ENCODE results near the gene NDUFS6.
A peak's percentile ranks its signal among the peaks of the same experiment; 100 is the strongest.

Gene NDUFS6

DNA sequence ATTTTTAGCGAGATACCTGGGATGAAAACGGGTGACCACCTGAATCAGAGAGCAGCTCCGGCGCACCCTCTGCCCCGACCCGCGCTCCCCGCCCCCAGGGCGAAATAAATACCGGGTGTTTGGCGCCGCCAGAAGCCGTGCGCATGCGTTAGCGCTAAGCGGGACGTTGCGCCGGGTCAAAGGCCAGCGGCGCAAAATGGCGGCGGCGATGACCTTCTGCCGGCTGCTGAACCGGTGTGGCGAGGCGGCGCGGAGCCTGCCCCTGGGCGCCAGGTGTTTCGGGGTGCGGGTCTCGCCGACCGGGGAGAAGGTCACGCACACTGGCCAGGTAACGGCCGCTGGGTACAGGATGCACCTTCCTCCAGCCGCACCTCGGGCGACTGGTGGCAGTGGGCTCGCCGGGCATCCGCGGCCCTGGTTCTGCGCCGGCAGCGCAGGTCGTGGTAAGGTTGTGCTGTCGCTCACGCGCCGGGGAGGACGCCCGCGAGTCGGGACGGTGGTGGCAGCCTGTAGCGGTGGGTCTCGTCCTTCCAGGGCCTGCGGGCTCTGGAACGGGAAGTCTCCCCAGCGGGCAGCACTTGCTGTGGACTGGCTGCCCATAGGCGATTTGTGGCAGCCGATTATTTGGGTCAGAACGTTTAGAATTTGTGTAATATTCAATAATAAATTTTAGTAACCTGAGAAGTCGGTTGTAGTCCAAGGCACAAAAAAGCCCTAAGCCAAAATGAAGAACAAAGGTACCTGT lies at the start of gene NDUFS6:
NDUFS6 (plus strand) TSS at position 186 of the 745 bp plus-strand sequence; CDS start at position 197, 11 bp downstream.
- peak; percentile 78 for DNase-seq (ENCODE audit: low spot score)

DNA sequence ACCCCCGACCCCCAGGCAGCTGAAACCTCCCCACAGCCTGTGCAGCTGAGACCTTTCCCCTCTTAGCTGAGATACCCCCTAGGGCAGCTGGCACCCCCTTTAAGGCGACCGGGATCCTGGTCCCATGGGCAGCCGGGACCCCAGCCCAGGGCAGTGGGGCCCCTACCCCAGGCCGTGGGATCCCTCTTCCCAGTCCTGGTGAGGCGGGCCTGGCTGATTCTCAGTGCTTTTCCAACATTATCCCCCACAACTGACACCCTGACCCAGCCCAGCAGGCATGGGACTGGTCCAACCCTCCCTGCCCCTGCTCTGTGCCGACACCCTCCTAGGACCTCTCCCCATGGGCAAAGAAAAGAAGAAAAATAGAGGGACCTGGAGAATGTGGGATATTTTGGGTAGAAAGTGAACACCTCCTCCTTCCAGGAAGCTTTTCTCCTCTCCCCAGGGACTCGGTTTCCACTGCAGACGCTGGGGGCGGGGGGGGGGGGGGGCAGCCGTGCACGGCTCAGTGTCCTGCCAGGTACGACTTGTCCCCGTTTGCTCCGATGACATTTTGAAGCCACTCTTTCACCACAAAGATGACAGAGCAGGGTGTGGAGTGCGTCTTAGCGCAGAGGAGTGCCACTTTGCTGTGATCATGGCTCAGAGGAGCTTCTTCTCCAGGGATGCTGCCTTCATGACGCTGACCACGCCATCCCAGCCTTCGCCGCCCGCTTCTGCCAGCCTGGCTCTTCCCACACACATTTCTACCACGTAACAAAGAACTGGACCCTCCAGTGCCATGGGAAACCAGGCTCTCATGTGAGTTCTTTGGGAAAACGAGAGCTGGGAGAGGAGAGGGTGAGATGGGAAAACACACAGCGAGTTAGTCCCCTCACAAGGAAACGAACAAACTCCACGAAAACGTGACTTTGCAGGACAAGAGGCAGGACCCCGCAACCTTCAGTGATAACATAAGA lies 49.1 kb upstream of the NDUFS6 start:
- DNase-seq (ENCODE audit: low spot score) = no peak

DNA sequence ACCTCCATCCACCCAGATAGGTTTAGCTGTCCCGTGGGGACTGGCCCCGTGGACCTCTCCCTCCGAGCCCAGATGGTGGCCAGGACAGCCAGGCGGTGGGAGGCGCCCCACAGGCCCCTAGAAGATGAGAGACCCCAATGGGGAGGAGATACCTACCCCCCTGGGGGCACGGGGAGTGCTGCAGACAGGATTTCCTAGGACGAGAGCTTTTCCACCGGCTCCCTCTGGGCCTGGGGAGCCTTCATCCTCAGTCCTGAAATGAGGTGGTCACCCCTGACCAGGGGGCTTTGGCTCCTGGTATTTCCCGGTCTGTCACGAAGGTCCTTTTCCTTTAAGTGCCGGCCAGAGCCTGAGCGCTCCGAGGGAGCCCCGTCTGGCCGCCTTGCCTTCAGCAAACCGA lies 48.3 kb upstream of the NDUFS6 start:
- DNase-seq (ENCODE audit: low spot score) = no peak

DNA sequence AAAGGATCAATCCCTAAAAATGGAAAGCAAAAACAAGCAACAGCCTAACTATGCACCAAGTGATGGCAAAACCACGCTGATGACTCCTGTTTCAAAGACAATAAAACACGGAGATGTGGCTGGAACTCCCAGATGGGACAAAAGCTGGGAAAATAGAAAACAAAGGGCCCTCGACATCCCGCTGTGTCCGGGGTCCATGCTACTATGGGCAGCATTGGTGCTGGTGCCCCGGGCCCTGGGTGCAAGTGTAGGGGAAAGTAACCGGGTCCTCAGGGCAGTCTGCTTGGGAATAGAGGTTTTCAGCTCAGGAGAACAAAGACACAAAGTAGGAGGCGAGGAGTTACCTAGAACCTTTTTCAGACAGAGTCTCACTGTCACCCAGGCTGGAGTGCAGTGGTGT lies 47.7 kb upstream of the NDUFS6 start:
- DNase-seq (ENCODE audit: low spot score) = no peak

DNA sequence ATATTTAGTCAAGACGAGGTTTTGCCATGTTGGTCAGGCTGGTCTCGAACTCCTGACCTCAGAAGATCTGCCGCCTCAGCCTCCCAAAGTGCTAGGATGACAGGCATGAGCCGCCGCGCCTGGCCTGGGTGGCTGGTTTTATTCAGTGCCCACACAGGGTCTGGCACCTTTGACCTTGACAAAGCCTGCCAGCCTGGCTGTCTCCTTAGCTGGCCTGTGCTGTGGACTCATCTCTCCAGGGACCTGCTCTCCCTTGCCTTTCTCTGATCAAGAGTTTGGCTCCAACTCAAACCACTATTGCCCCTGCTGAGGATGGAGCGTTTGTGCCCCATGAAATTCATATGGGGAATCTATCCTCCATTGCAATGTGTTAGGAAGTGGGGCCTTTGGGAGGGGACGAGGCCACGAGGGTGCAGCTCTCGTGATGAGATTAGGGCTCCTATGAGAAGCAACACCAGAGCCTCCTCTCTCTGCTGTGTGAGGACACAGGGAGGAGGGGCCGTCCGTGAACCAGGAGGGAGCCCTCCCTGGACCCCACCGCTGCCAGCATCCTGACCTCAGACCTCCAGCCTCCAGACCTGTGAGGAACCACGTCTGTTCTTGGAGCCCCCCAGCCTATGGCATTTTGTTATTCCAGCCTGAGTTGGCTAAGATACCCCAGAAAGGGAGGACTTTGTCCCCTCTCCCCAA lies 46.5 kb upstream of the NDUFS6 start:
- no peak for DNase-seq (ENCODE audit: low spot score)

DNA sequence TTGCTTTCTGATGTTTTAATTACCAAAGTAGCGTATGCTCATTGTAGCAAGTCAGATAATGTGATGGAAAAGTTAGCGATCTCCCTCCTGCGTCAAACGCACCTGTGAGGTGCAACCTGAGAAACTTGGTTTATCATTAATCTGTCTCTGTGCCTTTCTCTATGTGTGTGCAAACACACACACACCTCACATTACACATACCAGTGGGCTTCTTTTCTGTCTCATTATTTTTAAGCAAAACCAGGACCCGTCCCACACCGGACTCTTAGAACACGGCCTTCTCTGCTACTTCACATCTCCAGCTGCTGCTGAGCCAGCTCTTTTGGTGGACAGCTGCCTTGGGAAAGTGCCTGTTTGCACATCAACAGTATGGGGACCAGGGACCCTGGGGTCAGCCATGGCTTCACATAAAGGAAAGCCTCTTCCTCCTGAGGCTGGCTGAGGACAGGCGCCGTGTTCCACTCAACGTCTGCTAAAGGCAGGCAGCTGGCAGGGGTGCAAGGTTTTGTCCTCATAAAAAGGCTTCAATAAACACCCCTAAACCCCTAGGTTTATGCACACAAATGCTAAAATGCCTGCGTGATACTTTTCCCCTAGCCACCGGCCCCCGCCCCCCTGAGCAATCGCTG lies 45.8 kb upstream of the NDUFS6 start:
- DNase-seq (ENCODE audit: low spot score) = no peak

DNA sequence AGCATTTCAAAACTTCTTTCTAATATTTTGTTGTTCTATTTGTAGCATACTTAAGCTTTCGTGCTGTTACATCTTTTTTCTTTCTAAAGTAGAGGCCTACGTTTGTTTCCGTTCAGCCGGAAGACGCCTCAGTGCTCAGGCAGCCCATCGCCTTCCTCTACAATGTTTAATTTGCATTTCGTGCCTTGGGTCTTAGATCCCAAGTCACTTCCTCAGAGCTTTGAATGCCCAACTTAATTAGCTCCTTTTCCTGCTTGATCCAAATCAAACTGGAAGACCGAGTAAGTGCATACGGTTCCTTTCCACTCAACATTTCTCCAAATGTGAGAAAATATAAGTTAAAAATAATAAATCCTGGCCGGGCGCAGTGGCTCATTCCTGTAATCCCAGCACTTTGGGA lies 44.7 kb upstream of the NDUFS6 start:
- DNase-seq (ENCODE audit: low spot score) = no peak

DNA sequence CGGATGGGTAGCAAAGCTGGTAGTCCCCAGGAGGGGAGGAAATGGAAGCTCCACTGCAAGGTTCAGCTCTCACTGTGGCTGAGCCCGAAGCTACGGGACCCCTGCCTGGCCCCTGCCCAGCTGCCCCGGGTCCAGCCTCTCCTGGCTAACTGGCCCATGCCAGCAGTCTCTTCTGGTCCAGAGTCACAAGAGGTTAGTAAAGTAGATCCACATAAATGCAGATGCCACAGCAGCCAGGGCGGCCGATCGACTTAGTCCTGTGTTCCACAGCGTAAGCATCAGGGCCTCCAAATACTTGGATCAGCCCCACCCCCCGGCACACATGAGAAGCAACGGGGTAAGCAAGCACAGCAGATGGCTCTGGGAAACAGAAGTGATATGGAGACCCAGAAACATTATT lies 43.7 kb upstream of the NDUFS6 start:
- no peak for DNase-seq (ENCODE audit: low spot score)

DNA sequence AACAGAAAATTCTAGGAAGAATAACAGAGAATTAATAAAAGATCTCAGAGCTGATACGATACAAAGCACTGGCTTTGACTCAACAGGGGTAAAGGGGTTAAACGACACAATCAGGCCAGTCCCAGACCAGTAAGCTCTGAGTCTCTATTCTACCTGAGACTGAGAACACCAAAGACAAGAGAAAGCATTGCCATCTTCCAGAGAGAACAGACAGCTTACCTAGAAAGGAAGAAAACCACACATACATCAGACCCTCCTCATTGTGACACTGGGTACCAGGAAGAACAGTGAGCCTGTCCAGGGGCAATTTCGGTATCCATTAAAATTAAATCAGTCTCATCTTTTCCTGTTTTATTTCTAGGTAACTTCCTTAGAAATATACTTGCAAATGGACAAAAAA lies 42.6 kb upstream of the NDUFS6 start:
- no peak for DNase-seq (ENCODE audit: low spot score)

DNA sequence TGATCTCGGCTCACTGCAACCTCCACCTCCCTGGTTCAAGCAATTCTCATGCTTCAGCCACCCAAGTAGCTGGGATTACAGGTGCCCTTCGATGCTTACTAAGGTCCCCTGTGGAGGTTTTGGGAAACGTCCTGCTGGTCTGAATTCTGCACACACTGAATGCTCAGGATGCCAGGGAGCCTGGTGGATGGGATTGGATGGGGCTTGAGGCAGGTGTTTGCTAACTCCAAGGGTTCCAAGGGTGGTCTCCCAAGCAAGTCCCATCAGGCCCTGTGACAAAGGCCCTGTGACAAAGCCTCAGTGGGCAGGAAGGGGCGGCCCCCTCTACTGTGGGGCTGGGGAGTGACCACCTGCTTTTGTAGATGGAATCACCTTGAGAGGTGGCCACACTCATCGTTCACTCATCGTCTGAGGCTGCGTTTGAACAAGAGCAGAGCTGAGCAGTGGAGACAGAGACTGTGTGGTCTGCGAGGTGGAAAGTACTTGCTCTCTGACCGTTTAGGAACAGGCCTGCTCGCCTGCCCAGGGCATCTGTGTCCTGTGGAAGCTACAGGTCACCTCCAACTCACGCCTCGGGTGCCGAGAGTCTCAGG lies 41.7 kb upstream of the NDUFS6 start:
- no peak for DNase-seq (ENCODE audit: low spot score)

DNA sequence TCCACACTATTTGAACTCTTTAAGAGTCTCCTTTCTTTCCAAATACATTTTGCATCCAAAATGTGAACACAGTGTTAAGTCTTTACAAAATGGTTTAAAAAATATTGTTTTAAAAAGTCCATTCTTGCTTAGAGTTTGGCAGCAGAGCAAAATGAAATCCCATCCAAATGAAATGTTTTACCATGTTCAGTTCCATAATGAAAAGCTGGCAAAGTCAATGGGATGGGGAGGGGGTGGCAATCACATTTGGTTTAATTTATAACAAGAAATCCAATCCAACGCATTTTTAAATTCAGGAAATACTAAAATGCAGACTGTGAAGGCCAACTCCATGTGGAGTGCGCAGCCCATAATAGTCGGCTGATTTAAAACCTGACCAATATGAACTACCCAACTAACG lies 41.0 kb upstream of the NDUFS6 start:
- no peak for DNase-seq (ENCODE audit: low spot score)

DNA sequence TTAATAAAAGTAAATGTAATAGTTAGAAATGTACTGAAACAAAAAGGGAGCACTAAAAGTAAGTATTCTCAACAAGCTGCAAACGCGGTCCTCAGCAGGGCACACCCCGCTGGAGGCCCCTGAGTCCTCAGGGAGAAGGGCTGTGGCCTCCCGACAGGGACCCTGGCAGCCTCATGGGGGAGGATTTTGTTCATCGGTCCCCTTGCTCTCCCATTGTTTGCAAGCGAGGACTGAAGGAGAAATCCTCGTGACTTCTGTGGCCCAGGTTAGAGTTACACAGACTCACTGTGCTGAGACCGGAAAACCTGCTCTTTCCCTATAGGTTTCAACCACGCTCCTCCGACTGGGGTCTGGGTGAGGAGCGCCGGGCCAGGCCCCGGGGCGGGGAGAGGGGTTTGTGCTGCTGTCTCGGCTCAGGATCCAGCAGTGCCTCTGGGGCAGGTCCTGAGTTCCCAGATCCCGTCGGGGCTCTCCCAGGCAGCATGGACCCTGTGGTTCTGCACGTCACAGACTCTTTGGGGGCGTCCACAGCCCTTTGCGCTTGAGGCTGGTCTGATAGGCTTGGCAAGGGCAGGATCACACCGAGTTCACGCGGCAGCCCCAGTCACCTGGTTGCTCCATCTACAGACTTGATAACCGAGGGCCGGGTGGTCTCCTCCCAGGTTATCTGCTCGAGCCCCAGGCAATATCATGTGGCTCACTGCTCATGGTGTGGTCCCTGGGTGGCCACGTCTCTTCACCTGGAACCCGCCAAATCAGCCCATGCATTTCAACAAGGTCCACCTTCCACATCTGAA lies 40.4 kb upstream of the NDUFS6 start:
- DNase-seq (ENCODE audit: low spot score) = no peak

DNA sequence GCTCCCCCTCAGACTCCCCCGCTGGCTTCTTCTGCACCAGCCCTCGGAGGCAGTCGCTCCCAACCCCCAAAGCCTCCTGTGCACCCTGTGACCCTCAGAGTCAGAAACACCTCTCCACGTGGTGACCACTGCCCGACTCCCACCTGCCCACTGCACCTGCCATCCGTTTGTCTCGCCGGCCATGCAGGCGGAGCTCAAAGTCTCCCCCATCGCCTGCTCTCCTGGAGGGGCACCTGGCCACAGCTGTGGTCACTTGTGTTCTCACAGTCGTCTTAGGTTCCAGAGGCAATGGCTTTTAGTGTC lies 39.8 kb upstream of the NDUFS6 start:
- DNase-seq (ENCODE audit: low spot score) = no peak

DNA sequence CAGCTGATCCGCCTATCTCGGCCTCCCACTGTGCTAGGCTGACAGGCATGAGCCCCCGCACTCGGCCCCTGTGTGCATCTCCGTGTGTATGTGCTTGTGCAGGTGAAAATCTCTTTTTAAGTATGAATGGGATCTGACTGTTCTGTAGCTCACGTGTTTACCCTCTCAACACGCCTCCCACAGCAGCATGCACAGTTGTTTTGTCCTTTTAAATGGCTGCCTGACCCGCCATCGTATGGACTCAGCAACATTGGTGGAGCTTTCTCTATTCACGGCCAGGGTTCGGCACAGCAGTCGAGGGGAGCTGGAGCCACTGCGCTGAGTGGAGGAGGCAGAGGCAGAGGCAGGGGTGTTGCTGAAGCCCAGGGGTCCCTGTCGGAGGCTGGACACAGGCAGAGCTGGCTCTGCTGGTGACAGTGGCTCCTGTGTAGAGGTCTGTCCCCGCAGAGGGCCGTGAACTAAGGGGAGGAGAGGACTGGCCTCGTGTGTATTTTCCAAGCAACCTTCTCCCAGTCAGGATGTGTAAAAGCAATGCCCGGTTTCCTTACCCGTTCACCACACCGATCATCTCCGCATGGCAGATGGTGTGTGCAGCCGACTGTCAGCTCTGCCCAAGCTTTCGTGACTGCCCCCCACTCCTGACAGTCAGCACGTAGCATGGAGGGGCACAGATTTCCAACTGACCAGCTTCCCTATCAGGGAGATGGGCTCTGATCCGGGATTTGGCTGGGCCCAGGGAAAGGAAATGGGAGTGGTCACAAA lies 38.9 kb upstream of the NDUFS6 start:
- no peak for DNase-seq (ENCODE audit: low spot score)

DNA sequence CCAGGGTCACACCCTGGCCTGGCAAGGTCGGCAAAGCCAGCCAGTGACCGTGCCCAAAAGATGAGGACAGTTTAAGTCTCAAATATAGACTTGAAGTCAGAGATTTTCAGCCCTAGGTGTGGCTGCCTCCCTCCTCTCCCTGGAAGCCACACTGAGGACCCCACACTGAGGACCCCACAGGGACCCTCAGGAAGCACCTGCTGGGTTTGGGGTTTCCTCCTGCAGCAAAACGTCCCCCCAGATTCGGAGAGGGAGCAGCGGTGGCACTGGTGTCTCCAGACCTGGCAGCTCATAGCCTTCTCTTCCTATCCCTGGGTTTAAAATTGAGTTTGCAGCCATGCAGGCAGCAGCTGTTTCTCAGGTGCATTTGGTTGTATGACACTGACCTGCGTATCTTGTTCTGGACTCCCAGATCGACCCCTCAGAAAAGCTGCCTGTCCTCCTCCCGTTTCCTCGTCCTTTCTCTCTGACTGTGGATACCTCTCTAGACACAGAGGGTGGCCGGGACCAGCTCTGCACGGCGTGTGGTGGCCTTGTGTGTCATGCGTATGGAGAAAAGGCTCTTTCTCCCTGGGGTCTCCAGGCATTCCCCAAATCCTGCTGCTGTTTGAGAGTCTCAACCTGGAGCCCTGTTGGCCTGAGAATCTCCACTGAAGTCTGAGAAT lies 38.2 kb upstream of the NDUFS6 start:
- no peak for DNase-seq (ENCODE audit: low spot score)

DNA sequence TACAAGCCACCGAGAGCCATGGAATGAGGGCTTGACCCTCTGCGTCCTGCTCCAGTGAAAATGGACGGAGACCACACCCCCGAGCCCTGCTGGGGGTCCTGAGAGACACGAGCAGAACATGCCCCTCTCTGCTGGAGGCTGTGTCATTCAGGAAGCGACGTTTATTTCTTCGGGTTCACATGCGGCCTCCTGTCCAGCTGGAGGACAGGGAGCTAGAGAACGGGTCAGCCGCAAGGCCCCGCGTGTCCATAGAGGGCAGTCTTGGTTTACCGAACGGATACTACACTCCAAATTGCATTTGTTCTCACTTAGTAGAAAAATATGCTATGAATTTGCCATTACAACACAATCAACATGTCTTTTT lies 37.7 kb upstream of the NDUFS6 start:
- DNase-seq (ENCODE audit: low spot score) = peak; percentile 41

DNA sequence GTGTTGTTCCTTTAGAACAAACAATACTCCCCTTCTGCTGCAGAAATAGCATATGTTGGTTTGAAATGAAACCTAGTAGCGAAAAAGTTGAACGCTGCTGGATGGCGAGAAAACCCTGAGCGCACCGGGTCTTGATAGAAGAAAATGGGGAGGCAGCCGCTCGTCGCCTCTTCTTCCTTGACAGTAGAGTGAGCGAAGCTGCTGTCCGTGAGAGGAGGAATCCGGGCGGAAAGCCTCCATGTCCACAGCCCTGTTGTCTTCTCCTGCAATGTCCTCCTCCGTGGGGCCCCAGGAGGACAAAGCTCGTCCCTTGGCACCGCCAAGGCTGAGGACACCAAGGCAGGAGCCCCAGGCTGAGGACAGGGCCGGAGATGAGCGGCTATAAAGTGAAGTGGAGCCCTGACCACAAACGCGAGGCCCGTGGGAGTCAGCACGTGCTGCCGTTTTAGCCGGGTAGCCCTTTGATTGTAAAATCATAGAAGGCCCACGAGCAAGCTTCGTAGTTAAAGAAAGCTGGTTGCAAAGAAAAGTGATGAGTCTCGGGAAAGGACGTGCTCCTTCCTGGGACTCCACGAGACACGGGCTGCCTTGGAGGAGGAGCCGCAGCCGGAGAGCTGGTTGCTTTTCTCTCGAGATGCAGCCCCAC lies 37.1 kb upstream of the NDUFS6 start:
- DNase-seq (ENCODE audit: low spot score) = no peak

DNA sequence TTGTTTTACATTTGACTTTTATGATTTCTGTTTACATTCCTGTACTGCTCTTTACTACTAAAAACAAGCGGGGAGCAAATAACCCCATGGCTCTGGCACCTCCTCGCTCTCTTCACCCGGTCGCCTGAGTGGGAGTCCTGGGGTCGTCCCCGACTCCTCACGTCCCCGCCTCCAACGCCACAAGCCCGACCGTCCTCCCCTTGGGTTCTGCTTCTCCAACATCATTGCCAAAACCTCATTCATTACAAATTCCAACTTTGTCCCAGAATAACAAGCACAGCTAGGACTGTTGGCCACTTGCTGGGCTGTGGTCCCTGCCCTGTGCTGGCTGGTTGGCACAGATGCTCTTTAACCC lies 36.6 kb upstream of the NDUFS6 start:
- DNase-seq (ENCODE audit: low spot score) = no peak

DNA sequence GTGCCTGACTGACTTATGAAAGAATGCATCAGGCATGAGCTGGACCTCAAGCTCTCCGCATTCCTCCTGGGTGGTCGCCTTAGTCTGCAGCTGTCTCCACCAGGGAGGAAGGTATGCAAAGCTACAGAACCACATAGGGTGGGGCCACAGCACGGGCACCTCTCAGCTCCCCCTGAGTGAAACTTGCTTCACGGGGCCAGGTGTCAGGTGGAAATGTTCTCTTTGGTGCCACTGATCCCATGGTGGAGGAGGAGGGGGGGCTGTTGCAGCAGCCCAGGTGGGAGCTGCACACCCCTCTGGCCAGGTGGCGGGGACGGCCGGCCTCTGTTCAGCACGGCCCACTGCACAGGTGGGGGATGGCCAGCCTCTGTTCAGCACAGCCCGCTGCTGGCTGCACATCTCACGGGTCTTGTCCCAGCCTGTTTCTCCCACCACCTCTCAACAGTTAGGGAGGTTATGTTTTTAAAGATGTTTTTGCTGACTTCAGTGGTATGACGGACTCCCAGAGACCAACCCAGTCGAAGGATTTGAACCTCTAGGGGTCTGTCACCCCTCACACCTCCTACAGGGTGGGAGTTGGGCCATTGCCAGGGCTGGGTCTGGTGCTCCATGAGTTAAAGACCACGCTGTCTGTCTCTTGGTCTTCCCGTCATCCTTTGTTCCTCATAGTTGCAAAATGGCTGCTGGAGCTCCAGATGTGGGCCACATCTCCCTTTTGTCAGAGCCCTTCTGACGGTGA lies 35.9 kb upstream of the NDUFS6 start:
- DNase-seq (ENCODE audit: low spot score) = no peak

All from CD4-positive, alpha-beta T cell treated with Interleukin-2 at 100 ng/mL for 4 hours (primary cell).